Measurements from ENCODE around the gene WWTR1.

WWTR1 gene

DNA sequence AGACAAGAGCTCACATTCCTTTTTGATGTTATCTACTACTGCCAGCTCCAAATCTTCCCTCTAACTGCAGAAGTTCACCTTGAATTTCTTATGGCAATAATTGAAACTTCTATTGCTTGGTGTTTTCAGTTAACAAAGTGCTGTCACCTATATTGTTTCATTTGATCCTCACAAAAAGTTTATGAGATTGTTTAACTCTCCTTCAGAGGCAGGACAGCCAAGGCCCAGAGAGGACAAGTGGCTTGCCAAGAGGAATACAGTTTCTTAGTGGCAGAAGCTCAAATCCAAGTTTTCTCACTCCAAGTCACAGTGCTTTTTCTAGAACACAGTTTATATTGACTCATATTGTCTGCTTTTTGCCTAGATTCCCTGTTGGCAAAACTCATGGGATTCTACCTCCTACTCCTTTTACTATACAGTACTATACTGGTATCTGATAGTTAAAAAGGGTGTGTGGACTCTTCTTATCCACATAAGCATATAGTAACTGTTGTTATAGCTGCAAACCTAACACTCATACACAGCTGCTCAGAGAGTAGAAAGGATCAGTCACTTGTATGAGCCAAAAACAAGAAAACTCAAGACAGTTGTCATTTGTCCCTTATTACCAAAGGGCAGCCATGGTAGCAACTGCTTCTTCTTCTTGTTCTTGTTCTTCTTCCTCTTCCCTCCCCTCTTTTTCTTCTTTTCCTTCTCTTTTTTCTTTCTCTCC lies 167.4 kb downstream of the WWTR1 start:
- DNase-seq = no peak

DNA sequence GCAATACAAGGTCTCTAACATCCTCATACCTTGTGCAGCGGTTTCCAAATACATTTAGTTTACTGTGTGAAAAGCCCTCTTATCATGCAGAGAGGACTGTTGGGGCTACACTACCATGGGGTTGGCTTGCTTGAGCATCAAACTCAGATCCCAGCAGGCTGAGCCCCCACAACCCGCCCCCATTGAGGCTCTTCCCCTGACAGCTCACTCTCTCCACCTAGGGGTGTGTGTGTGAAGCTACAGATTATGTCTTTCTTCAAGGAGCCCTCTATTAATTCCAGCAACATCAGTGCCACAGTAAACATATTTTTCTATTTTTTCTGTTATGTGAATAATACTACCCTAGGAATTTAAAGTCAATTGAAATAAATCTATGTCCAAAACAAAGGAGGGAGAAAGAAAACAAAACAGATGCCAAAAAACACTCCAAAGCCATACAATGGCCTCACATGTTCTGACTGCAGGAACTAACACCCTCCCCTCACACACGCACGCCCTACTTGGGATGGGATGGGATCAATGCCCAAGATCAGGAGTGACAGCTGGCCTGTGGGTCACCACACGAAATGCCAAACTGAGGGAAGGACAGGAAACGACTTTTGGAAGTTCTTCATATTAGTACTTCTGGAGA lies 168.7 kb downstream of the WWTR1 start:
- no peak for DNase-seq

- DNase-seq = no peak
Measured at GRCh38 chr3:149487598-149488197, 170.1 kb downstream of the WWTR1 start.

DNA sequence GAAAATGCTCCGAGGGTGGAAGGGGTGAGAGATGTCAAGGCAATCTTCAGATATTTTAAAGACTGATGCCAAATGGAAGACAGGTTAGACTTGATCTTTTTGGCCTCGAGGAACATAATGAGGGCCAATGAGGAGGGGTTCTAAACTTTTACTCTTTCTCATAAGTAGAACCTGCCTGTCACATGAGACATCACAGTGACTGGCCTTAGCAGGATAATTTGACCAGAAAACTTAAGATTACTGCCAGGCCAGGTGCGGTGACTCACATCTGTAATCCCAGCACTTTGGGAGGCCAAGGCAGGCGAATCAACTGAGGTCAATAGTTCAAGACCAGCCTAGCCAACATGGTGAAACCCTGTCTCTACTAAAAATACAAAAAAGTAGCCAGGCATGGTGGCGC lies 171.1 kb downstream of the WWTR1 start:
- DNase-seq = no peak

- no peak for DNase-seq
Measured at GRCh38 chr3:149481491-149481890, 176.3 kb downstream of the WWTR1 start.

GRCh38 chr3:149481056-149481455 lies 176.8 kb downstream of the WWTR1 start:
- DNase-seq = no peak

GRCh38 chr3:149480326-149481017 lies 177.4 kb downstream of the WWTR1 start:
- no peak for DNase-seq

- no peak for DNase-seq
Measured at GRCh38 chr3:149479621-149480325, 178.1 kb downstream of the WWTR1 start.

DNA sequence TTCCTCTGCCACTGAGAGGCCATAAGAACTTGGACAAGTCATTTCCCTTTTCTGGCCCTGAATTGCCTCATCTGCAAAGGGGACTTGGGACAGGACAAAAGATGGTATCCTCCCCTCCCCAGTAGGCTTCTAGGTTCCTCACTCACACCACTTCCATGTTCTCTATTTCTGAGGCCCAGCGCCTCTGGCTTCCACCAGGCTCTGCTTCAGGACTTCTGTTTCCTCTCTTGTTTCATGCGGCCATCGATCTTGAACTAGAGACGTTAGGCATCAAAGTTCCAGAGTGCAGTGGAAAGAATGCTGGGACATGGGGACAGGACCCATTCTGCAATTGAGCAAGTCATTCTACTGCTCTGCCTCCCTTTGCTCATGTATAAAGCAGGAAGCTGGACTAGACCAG lies 181.6 kb downstream of the WWTR1 start:
- no peak for DNase-seq

GRCh38 chr3:149475451-149476060 lies 182.3 kb downstream of the WWTR1 start:
- no peak for DNase-seq

DNA sequence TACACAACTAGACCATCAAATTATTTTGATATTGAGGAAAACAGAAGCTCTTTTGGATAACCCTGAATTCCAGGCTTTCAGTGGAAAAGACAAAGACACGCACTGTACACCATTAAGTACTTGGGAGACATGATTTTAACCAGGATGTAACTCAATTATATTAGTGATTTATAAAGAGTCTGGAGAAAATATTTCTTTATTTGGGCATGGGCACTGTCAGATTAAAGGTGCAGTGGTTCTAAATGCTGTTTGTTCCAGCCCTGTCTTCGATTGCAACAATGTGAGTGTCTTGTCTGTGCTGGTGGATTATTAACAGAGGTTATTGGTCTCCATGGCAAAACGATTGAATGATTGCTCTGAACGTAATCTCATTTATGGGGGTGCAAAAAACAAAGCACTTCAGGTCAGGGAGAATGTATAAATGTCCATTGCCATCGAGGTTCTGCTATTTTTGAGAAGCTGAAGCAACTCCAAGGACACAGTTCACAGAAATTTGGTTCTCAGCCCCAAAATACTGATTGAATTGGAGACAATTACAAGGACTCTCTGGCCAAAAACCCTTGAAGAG lies 183.5 kb downstream of the WWTR1 start, which contains the start of gene TM4SF4:
Gene TM4SF4, plus strand, starts transcription at position 448 of the 568 bp plus-strand sequence. CDS start 181 bp downstream, outside the sequence.
- DNase-seq = no peak

GRCh38 chr3:149473357-149474249 lies 184.2 kb downstream of the WWTR1 start:
- no peak for DNase-seq

DNA sequence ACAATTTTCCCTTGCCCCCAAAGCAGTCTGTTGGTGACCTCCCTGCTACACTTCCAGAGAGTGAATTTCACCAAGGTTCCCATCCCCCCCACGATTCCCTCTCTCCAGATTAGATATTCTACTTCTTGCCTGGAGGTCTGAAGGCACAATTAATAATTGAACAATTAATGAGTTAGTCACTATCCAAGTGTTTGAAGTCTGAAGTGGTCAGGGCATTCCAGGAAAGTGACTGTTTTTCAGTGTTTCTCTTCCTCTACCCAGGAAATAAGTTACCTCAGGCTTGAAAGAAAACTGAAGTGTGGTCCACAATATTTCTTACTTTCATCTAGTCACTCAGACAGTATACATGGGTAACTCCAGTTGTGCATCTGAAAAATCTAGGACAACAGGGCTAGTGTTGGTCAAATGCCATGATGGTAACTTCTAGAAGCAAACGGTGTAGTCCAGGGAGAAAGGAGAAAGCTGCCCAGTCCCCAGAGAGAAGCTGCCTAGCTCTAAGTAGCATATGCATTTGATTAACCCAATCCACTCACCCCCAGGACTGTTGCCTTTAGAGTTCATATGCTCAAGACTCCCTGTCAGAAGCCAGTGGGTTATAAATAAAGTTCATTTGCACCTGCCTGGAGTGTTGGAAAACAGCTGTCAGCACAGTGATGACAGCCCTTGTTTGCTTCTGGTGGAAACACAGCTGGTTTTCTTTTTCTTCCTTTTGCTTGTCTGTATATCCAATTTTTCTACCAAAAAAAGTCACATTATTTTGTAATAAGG lies 185.6 kb downstream of the WWTR1 start:
- no peak for DNase-seq

DNA sequence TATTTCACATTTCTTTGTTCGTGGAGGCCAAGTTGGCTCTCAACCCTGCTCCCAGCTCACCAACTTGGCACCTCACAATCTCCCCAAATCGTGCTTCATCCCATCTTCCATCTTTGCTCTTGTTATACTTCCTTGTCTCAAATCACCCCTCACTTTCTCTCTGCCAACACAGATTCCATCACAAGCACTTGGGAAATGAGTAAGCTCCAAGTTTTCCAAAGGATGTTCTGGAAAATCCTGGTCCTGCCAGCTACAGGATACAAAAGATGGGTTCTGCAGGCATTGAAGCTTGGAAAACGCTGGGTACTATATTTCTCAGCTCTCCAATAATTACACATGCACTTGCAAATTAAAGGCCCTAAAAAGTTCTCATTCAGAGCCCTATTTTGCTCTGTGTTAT lies 187.4 kb downstream of the WWTR1 start:
- no peak for DNase-seq

DNA sequence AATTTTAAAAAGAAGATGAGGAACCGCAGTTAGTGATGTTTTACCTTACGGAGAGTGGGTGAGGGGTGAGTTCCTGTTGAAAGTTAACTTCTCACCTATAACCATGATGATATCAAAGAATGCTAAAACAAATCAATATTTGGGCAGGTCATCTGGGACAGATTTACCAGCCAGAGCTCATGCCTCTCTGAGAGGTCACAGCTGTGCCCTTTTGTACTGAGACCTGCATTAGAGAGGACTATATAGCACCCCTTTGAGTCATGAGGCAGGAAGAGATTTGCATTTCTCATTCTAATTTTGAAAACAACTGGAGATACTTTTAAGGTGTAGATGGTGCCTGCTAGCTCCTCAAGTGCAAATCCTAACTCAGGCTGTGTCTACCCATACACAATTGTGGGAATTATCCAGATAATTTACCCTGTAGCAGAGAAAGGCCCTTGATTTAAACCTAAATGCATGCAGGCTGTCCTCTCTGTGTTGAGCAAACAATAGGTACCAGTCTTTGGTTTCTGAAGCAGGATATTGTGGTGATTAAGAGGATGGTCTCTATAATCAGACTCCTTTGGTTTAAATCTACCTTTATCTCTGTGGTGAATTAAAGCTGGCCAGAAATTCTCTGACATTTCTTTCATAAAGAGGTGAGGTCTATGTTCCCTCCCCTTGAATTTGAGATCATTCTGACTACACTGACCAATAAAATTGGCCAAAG lies 189.2 kb downstream of the WWTR1 start:
- DNase-seq = no peak
